K562 (cell line): Measurements from ENCODE around the gene IBA57. TPM values are rescaled to one million over a fixed set of nuclear protein-coding genes. Genes with fewer than 3 reads are reported as not detected.

Experiments used
- BDP1 ChIP-seq: IDR thresholded peaks from 3 replicates; pipeline ENCODE4 v1.6.1; 2011; ENCODE audit not compliant: insufficient read length, insufficient read depth
- MTF1 ChIP-seq: fragments of 250-450 bp; sonication (Bioruptor Pico); IDR thresholded peaks from 2 replicates; pipeline ENCODE4 v1.9.0; 2021; ENCODE audit warnings: moderate library complexity, mild to moderate bottlenecking, inconsistent platforms, borderline replicate concordance
- POLR2AphosphoS5 ChIP-seq: IDR thresholded peaks from 2 replicates; pipeline ENCODE4 v1.6.1; 2011; ENCODE audit warnings: mild to moderate bottlenecking, low read depth, low read length, moderate library complexity; ENCODE audit not compliant: control insufficient read depth, insufficient read depth
- TSC22D4 ChIP-seq: fragments of 450-650 bp; IDR thresholded peaks from 2 replicates; pipeline ENCODE4 v1.6.1; 2016; ENCODE audit warnings: missing genetic modification characterization, missing biosample characterization, control low read depth
- XRCC3 ChIP-seq: fragments of 450-650 bp; IDR thresholded peaks from 2 replicates; pipeline ENCODE4 v1.6.1; 2017; ENCODE audit warnings: mild to moderate bottlenecking, moderate library complexity
- ZBTB1 ChIP-seq: sonication (generic); formaldehyde crosslinking; IDR thresholded peaks from 2 replicates; pipeline ENCODE4 v1.8.1; 2023; ENCODE audit warnings: missing genetic modification reagents, low read depth, mild to moderate bottlenecking, borderline replicate concordance
- ZNF263 ChIP-seq: sonication (generic); formaldehyde crosslinking; IDR thresholded peaks from 2 replicates; pipeline ENCODE4 v1.8.0; 2022; ENCODE audit warnings: mild to moderate bottlenecking, missing genetic modification reagents, borderline replicate concordance
- ZNF518B ChIP-seq: fragments of 250-450 bp; sonication (Bioruptor Pico); IDR thresholded peaks from 2 replicates; pipeline ENCODE4 v1.5.0; 2021; ENCODE audit warnings: mild to moderate bottlenecking, moderate library complexity
- ZNF551 ChIP-seq: fragments of 250-450 bp; sonication (Bioruptor Pico); IDR thresholded peaks from 2 replicates; pipeline ENCODE4 v1.5.0; 2021; ENCODE audit warnings: mild to moderate bottlenecking, moderate library complexity
- ZNF639 ChIP-seq, 2 experiments: fragments of 200-800 bp in 1 of 2; sonication (Bioruptor generic) in 1 of 2; sonication (generic) in 1 of 2; formaldehyde crosslinking in 1 of 2; IDR thresholded peaks in 1 of 2; conservative IDR thresholded peaks in 1 of 2; 2 replicates each; pipeline versions ENCODE4 v1.5.0 to v1.6.1; 2016 to 2020; ENCODE audit warnings: missing compliant biosample characterization in 1 of 2, missing genetic modification characterization in 1 of 2, missing genetic modification reagents in 1 of 2
- polyA plus RNA-seq, 8 experiments: library from polyadenylated mRNA; depleted of rRNA in 4 of 8; stranded (reverse) in 5 of 8; unstranded in 3 of 8; fragments of >200 nt; fragmentation: Nextera tagmentation in 2 of 8; fragmentation: Illumina TruSeq in 1 of 8; extraction: Ambion mirVana in 2 of 8; extraction: Trizol in 1 of 8; gene quantifications; 2 replicates each; pipeline versions ENCODE4 v1.2.1 to v1.2.3, GENCODE V29; 2011 to 2014; ENCODE audit warnings: inconsistent platforms in 1 of 8, missing spikeins in 1 of 8
- total RNA-seq, 7 experiments: library from RNA; depleted of rRNA in 6 of 7; stranded (reverse); fragments of >200 nt in 6 of 7; fragmentation: Illumina TruSeq in 2 of 7; extraction: Trizol in 2 of 7; gene quantifications; 2 replicates each; pipeline versions ENCODE4 v1.2.1 to v1.2.3, GENCODE V29; 2011 to 2021; ENCODE audit warnings: low replicate concordance in 1 of 7
- TF ChIP-seq, protein P1 (sequence below), 2 experiments: fragments of 450-650 bp in 1 of 2; sonication (generic) in 1 of 2; formaldehyde crosslinking in 1 of 2; IDR thresholded peaks; 2 replicates each; pipeline versions ENCODE4 v1.7.1 to v1.9.0; 2016 to 2022; ENCODE audit warnings: inconsistent platforms in 1 of 2, mild to moderate bottlenecking in 1 of 2, missing genetic modification reagents in 1 of 2

The IBA57 gene
- total and polyA plus RNA-seq, 9 of the 15 experiments (the other 6 are each of a cell fraction or from before 2014, with no cell fraction given): 0.77 to 15.5 (median 2.7) TPM

- TF ChIP-seq ZNF518B (CRISPR knock-in tag): no peak
- TF ChIP-seq TSC22D4: no peak
- peak; percentile 96 for TF ChIP-seq POLR2AphosphoS5
- TF ChIP-seq ZNF639 (CRISPR knock-in tag; conservative IDR thresholded peaks at IDR 0.05 in 1 of 2, IDR thresholded peaks at IDR 0.05 in 1 of 2): peak in 1 of 2 experiments; percentile 74; a peak in 2 of 4 replicates
- no peak for TF ChIP-seq BDP1
- TF ChIP-seq XRCC3: no peak
- TF ChIP-seq ZNF551 (CRISPR knock-in tag): no peak
- TF ChIP-seq, protein P1, sequence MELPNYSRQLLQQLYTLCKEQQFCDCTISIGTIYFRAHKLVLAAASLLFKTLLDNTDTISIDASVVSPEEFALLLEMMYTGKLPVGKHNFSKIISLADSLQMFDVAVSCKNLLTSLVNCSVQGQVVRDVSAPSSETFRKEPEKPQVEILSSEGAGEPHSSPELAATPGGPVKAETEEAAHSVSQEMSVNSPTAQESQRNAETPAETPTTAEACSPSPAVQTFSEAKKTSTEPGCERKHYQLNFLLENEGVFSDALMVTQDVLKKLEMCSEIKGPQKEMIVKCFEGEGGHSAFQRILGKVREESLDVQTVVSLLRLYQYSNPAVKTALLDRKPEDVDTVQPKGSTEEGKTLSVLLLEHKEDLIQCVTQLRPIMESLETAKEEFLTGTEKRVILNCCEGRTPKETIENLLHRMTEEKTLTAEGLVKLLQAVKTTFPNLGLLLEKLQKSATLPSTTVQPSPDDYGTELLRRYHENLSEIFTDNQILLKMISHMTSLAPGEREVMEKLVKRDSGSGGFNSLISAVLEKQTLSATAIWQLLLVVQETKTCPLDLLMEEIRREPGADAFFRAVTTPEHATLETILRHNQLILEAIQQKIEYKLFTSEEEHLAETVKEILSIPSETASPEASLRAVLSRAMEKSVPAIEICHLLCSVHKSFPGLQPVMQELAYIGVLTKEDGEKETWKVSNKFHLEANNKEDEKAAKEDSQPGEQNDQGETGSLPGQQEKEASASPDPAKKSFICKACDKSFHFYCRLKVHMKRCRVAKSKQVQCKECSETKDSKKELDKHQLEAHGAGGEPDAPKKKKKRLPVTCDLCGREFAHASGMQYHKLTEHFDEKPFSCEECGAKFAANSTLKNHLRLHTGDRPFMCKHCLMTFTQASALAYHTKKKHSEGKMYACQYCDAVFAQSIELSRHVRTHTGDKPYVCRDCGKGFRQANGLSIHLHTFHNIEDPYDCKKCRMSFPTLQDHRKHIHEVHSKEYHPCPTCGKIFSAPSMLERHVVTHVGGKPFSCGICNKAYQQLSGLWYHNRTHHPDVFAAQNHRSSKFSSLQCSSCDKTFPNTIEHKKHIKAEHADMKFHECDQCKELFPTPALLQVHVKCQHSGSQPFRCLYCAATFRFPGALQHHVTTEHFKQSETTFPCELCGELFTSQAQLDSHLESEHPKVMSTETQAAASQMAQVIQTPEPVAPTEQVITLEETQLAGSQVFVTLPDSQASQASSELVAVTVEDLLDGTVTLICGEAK (IDR thresholded peaks at IDR 0.05): no peak
- TF ChIP-seq, protein P1 (CRISPR knock-in tag; IDR thresholded peaks at IDR 0.05): no peak
- no peak for TF ChIP-seq ZBTB1
- TF ChIP-seq ZNF263 (CRISPR knock-in tag): peak; percentile 78
- TF ChIP-seq MTF1 (CRISPR knock-in tag): no peak
Measured at GRCh38 chr1:228178737-228179684, 13.4 kb downstream of the IBA57 start (continued).
